Measurements from ENCODE around the gene TEKT3.

Gene TEKT3

DNA sequence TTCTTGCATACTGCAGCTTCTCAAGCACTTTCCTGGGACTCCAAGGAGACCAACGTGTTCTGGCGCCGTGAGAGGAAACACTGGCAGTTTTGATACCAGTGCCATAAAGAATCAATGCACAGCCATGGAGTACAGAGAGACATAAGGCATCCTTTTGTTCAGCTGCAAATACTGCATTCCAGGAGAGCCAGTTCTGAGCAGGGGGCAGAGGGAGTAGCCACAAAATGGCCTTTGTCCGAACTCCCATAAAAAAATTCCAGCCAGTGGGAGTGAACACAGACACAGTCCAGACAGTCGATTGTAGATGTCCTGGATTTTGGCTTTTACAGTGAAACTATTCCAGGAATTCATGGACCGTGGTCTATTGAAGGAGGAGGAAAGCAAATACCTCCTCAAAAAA, 36.2 kb upstream of the TEKT3 start:
- Histone ChIP-seq H3K27me3 (ENCODE audit: control insufficient read depth in 2 of 2, insufficient read depth in 2 of 2, low read length in 2 of 2) (no peaks in the 10 kb centered on the region), H3K4me1 (ENCODE audit: control insufficient read depth in 2 of 2, insufficient read depth in 2 of 2, low read length in 2 of 2) (peaks cover 0 to 4% of the 10 kb centered on the region in 2 donors), H3K9ac (ENCODE audit: low read depth in 1 of 2, low read length in 2 of 2) (no peak overlapping the region), H3K27ac (ENCODE audit: low read depth in 2 of 2, low read length in 2 of 2) (no peak overlapping the region), H3K9me3 (ENCODE audit: control insufficient read depth in 2 of 2, low read length in 2 of 2) (no peaks in the 10 kb centered on the region), H3K4me3 (ENCODE audit: low read length in 2 of 2) (no peak overlapping the region), H3K36me3 (ENCODE audit: control insufficient read depth in 2 of 2, insufficient read depth in 2 of 2, low read length in 2 of 2) (no peaks in the 10 kb centered on the region)

DNA sequence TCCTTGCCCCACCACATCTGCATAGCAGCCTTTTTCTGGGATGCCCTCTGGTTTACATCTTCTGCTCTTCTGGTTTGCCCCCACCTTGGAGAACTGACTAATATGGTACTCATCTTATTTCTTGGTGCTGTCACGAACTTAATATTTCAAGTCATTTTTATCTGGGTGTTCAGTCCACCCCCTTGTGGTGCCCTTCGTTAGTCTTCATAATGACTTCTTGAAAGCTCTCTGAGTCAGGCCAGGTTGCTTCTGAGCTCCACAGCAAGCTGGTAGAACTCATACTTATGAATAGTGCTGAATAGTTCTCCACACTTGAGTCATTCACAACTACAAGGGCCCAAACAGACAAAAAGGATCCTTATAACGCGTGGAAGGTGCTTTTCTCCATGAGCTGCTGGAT, 35.8 kb upstream of the TEKT3 start:
- no peaks in the 10 kb centered on the region for H3K36me3 ChIP-seq (ENCODE audit: control insufficient read depth in 2 of 2, insufficient read depth in 2 of 2, low read length in 2 of 2)
- H3K27me3 ChIP-seq (ENCODE audit: control insufficient read depth in 2 of 2, insufficient read depth in 2 of 2, low read length in 2 of 2), result no peaks in the 10 kb centered on the region
- H3K9me3 ChIP-seq (ENCODE audit: control insufficient read depth in 2 of 2, low read length in 2 of 2), result no peaks in the 10 kb centered on the region
- H3K4me1 ChIP-seq (ENCODE audit: control insufficient read depth in 2 of 2, insufficient read depth in 2 of 2, low read length in 2 of 2), result peaks cover 0 to 4% of the 10 kb centered on the region in 2 donors
- H3K27ac ChIP-seq (ENCODE audit: low read depth in 2 of 2, low read length in 2 of 2), result peak overlapping the region in 1 of 2 donors; percentile 3
- no peak overlapping the region for H3K9ac ChIP-seq (ENCODE audit: low read depth in 1 of 2, low read length in 2 of 2)
- no peak overlapping the region for H3K4me3 ChIP-seq (ENCODE audit: low read length in 2 of 2)

DNA sequence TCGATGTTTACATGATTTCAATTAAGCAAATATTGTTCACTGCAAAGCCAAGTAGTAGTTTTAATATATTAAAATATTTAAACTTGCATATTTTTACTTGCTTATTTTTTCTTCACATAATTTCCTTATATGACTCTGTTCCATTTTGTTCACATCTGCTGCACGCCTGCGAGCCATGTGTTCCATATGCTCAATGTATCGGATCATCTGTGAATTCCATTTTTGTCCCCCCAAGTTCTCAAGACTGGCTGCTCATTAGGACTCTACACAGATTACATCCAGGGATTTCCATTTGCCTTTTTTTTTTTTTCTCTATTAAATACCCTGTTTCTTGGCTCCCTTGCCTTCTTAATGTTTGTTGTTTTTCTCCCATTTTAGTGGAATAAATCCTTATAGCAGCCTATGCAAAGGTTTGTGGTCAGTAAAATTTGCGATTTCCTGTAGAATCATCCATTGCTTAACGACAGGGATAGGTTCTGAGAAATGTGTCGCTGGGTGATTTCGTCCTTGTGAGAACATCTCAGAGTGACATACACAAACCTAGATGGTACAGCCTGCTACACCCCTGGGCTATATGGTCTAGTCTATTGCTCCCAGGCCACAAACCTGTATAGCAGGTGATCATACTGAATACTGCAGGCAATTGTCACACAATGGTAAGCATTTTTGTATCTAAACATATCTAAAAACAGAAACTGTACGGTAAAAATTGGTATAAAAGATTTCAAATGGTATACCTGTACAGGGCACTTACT, 30.2 kb upstream of the TEKT3 start:
- H3K27me3 ChIP-seq (ENCODE audit: control insufficient read depth in 2 of 2, insufficient read depth in 2 of 2, low read length in 2 of 2), result no peaks in the 10 kb centered on the region
- no peak overlapping the region for H3K27ac ChIP-seq (ENCODE audit: low read depth in 2 of 2, low read length in 2 of 2)
- no peak overlapping the region for H3K4me3 ChIP-seq (ENCODE audit: low read length in 2 of 2)
- H3K9ac ChIP-seq (ENCODE audit: low read depth in 1 of 2, low read length in 2 of 2), result no peak overlapping the region
- H3K36me3 ChIP-seq (ENCODE audit: control insufficient read depth in 2 of 2, insufficient read depth in 2 of 2, low read length in 2 of 2), result no peaks in the 10 kb centered on the region
- no peaks in the 10 kb centered on the region for H3K9me3 ChIP-seq (ENCODE audit: control insufficient read depth in 2 of 2, low read length in 2 of 2)
- H3K4me1 ChIP-seq (ENCODE audit: control insufficient read depth in 2 of 2, insufficient read depth in 2 of 2, low read length in 2 of 2), result peaks cover 0 to 8% of the 10 kb centered on the region in 2 donors

DNA sequence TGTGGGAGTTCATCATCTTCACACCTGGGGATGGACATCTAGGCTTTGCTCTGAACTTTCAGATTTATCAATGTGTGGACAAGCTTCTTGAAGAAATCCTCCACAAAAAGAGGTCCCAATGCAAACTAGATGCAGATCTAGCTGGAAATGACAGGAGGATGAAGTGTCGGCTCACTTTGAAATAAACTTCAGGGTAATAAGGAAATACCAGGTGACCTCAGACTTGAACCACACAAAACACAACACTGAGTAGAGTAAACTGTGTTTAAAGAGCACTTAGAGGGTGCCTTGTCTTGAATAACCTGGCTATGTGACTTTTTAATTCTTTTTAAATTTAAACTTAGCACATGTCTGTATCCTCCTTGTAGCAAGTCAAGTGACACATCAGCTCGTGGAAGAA, 27.2 kb upstream of the TEKT3 start:
- no peaks in the 10 kb centered on the region for H3K27me3 ChIP-seq (ENCODE audit: control insufficient read depth in 2 of 2, insufficient read depth in 2 of 2, low read length in 2 of 2)
- H3K4me1 ChIP-seq (ENCODE audit: control insufficient read depth in 2 of 2, insufficient read depth in 2 of 2, low read length in 2 of 2), result peaks cover 0 to 8% of the 10 kb centered on the region in 2 donors
- no peaks in the 10 kb centered on the region for H3K36me3 ChIP-seq (ENCODE audit: control insufficient read depth in 2 of 2, insufficient read depth in 2 of 2, low read length in 2 of 2)
- no peaks in the 10 kb centered on the region for H3K9me3 ChIP-seq (ENCODE audit: control insufficient read depth in 2 of 2, low read length in 2 of 2)
- H3K27ac ChIP-seq (ENCODE audit: low read depth in 2 of 2, low read length in 2 of 2), result peak overlapping the region; percentile 16 to 63
- no peak overlapping the region for H3K4me3 ChIP-seq (ENCODE audit: low read length in 2 of 2)
- H3K9ac ChIP-seq (ENCODE audit: low read depth in 1 of 2, low read length in 2 of 2), result no peak overlapping the region

DNA sequence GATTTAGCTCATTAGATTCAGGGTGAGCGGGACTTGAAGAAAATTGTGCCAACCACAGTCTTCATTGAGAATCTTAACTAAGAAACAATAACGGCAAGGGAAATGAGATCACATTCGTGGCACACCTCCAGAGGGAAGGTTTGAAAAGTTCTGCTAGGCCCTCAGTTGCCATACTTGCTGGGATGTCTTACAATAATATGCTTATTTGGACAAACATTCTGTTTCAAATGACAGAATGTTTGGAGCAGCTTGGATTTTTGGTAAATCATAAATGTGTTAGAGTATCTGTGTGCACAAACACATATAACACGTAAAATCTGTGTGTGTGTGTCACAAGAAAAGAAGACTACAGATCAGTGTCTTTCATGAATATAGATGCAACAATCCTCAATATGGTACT, 24.6 kb upstream of the TEKT3 start:
- Histone ChIP-seq H3K27me3 (ENCODE audit: control insufficient read depth in 2 of 2, insufficient read depth in 2 of 2, low read length in 2 of 2) (no peaks in the 10 kb centered on the region), H3K4me1 (ENCODE audit: control insufficient read depth in 2 of 2, insufficient read depth in 2 of 2, low read length in 2 of 2) (peaks cover 0 to 8% of the 10 kb centered on the region in 2 donors), H3K27ac (ENCODE audit: low read depth in 2 of 2, low read length in 2 of 2) (no peak overlapping the region), H3K4me3 (ENCODE audit: low read length in 2 of 2) (no peak overlapping the region), H3K36me3 (ENCODE audit: control insufficient read depth in 2 of 2, insufficient read depth in 2 of 2, low read length in 2 of 2) (no peaks in the 10 kb centered on the region), H3K9me3 (ENCODE audit: control insufficient read depth in 2 of 2, low read length in 2 of 2) (no peaks in the 10 kb centered on the region), H3K9ac (ENCODE audit: low read depth in 1 of 2, low read length in 2 of 2) (no peak overlapping the region)

DNA sequence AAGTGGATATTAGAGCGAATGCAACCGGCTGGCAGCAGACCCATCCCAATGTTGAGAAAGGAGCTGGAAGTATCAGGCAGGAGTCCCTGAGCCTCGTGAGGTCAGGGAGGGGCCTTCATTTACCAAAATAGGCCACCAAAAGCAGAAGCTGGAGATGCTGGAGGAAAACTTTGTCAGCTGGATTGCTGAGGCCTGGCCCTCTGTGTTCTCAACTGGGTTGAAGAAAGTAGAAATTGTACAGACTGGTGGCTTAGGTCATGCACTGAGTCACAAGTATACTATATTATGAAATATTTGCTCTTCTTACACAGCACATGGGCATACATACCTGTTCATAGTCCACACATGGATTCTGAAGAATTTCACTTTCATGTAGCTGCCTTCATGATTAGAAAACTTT, 23.2 kb upstream of the TEKT3 start:
- H3K4me3 ChIP-seq (ENCODE audit: low read length in 2 of 2), result no peak overlapping the region
- peaks cover 0 to 3% of the 10 kb centered on the region in 2 donors for H3K4me1 ChIP-seq (ENCODE audit: control insufficient read depth in 2 of 2, insufficient read depth in 2 of 2, low read length in 2 of 2)
- H3K9me3 ChIP-seq (ENCODE audit: control insufficient read depth in 2 of 2, low read length in 2 of 2), result no peaks in the 10 kb centered on the region
- H3K9ac ChIP-seq (ENCODE audit: low read depth in 1 of 2, low read length in 2 of 2), result no peak overlapping the region
- no peaks in the 10 kb centered on the region for H3K36me3 ChIP-seq (ENCODE audit: control insufficient read depth in 2 of 2, insufficient read depth in 2 of 2, low read length in 2 of 2)
- H3K27me3 ChIP-seq (ENCODE audit: control insufficient read depth in 2 of 2, insufficient read depth in 2 of 2, low read length in 2 of 2), result no peaks in the 10 kb centered on the region
- no peak overlapping the region for H3K27ac ChIP-seq (ENCODE audit: low read depth in 2 of 2, low read length in 2 of 2)

DNA sequence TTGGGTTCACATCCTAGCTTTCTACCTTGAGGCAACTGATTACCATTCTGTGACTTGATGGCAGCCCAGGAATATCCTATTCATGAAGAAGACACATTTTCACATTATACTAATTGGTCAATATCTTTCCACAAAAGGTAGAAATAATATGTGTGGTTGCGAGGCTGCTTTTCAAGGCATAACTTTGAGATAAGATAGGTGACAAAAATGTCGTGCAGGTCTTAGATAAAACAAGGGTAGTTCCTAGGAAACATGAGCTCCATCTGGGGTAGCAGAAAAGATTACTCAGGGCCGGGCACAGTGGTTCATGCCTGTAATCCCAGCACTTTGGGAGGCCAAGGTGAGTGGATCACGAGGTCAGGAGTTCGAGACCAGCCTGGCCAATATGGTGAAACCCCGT, 22.3 kb upstream of the TEKT3 start:
- no peaks in the 10 kb centered on the region for H3K27me3 ChIP-seq (ENCODE audit: control insufficient read depth in 2 of 2, insufficient read depth in 2 of 2, low read length in 2 of 2)
- no peaks in the 10 kb centered on the region for H3K9me3 ChIP-seq (ENCODE audit: control insufficient read depth in 2 of 2, low read length in 2 of 2)
- H3K4me1 ChIP-seq (ENCODE audit: control insufficient read depth in 2 of 2, insufficient read depth in 2 of 2, low read length in 2 of 2), result peaks cover 0 to under 1% of the 10 kb centered on the region in 2 donors
- no peaks in the 10 kb centered on the region for H3K36me3 ChIP-seq (ENCODE audit: control insufficient read depth in 2 of 2, insufficient read depth in 2 of 2, low read length in 2 of 2)
- H3K27ac ChIP-seq (ENCODE audit: low read depth in 2 of 2, low read length in 2 of 2), result no peak overlapping the region
- H3K4me3 ChIP-seq (ENCODE audit: low read length in 2 of 2), result no peak overlapping the region
- no peak overlapping the region for H3K9ac ChIP-seq (ENCODE audit: low read depth in 1 of 2, low read length in 2 of 2)

DNA sequence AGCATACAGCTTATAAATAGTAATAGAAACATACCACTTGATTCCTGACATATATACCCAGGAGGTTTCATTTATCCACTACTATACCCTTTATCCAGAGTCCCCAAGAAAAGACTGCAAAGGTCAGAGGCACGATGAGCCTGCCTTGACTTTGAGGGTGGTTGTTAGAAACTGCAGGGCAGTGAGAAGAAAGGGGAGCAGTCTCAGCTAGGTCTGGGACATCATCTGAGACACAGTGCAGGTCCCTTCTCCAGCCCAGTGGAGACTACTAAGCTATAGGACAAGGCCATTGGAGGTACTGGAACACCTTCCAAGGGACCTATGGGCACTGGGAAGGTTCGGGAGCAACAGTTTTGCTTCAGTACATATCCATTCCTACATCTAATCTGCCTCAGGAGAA, 20.2 kb upstream of the TEKT3 start:
- no peaks in the 10 kb centered on the region for H3K27me3 ChIP-seq (ENCODE audit: control insufficient read depth in 2 of 2, insufficient read depth in 2 of 2, low read length in 2 of 2)
- no peak overlapping the region for H3K4me3 ChIP-seq (ENCODE audit: low read length in 2 of 2)
- H3K36me3 ChIP-seq (ENCODE audit: control insufficient read depth in 2 of 2, insufficient read depth in 2 of 2, low read length in 2 of 2), result no peaks in the 10 kb centered on the region
- H3K9me3 ChIP-seq (ENCODE audit: control insufficient read depth in 2 of 2, low read length in 2 of 2), result no peaks in the 10 kb centered on the region
- no peak overlapping the region for H3K9ac ChIP-seq (ENCODE audit: low read depth in 1 of 2, low read length in 2 of 2)
- H3K27ac ChIP-seq (ENCODE audit: low read depth in 2 of 2, low read length in 2 of 2), result no peak overlapping the region
- no peaks in the 10 kb centered on the region for H3K4me1 ChIP-seq (ENCODE audit: control insufficient read depth in 2 of 2, insufficient read depth in 2 of 2, low read length in 2 of 2)

DNA sequence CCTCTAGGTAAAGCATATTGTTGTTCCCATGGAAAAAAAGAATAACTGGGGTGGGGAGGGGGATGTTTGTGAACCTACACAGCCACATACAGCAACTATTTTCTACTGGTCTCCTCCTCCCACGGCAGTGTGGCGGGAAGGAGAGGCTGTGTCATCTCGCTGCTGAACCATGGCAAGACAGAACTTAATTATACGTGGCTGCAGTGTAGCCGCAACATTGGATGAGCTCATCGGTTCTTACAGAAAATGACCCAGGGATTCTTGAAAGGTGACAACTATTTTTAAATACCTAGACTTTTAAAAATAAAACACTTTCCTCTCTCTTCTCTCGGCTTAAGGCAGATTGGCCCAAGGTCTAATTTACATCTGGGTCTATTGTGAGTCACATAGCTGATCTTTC, 19.8 kb upstream of the TEKT3 start:
- Histone ChIP-seq H3K4me3 (ENCODE audit: low read length in 2 of 2) (no peak overlapping the region), H3K27me3 (ENCODE audit: control insufficient read depth in 2 of 2, insufficient read depth in 2 of 2, low read length in 2 of 2) (no peaks in the 10 kb centered on the region), H3K4me1 (ENCODE audit: control insufficient read depth in 2 of 2, insufficient read depth in 2 of 2, low read length in 2 of 2) (no peaks in the 10 kb centered on the region)

DNA sequence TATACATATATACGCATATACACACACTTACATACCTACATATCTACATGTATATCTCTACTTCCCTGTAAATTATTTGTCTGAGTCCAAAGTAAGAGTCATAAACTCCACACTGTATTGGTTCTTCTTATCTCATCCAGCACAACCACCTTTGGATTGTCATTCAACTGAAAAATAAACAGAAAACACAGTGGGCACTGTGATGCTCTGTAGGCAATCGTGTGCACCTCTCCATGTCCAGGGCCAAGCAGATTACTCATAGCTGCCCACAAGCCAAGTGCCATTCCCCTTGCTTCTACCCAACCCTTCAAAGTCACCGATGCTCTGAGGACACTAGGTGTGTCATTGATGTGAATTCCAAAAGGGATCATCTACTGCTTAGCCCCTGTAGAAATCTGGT, 12.9 kb upstream of the TEKT3 start:
- Histone ChIP-seq H3K4me3 (ENCODE audit: low read length in 2 of 2) (no peak overlapping the region), H3K27me3 (ENCODE audit: control insufficient read depth in 2 of 2, insufficient read depth in 2 of 2, low read length in 2 of 2) (no peaks in the 10 kb centered on the region), H3K27ac (ENCODE audit: low read depth in 2 of 2, low read length in 2 of 2) (peak overlapping the region; percentile 26 to 56), H3K4me1 (ENCODE audit: control insufficient read depth in 2 of 2, insufficient read depth in 2 of 2, low read length in 2 of 2) (peaks cover 16 to 33% of the 10 kb centered on the region in 2 donors), H3K9ac (ENCODE audit: low read depth in 1 of 2, low read length in 2 of 2) (no peak overlapping the region), H3K36me3 (ENCODE audit: control insufficient read depth in 2 of 2, insufficient read depth in 2 of 2, low read length in 2 of 2) (no peaks in the 10 kb centered on the region), H3K9me3 (ENCODE audit: control insufficient read depth in 2 of 2, low read length in 2 of 2) (no peaks in the 10 kb centered on the region)

More for the DNA sequence above, 19.8 kb upstream of the TEKT3 start:
- H3K9ac ChIP-seq (ENCODE audit: low read depth in 1 of 2, low read length in 2 of 2), result no peak overlapping the region
- H3K36me3 ChIP-seq (ENCODE audit: control insufficient read depth in 2 of 2, insufficient read depth in 2 of 2, low read length in 2 of 2), result no peaks in the 10 kb centered on the region
- H3K27ac ChIP-seq (ENCODE audit: low read depth in 2 of 2, low read length in 2 of 2), result no peak overlapping the region
- H3K9me3 ChIP-seq (ENCODE audit: control insufficient read depth in 2 of 2, low read length in 2 of 2), result no peaks in the 10 kb centered on the region

Measured in mucosa of rectum (tissue), 2 donors.